Lower leg skin (tissue), 4 donors: ENCODE data around the gene LDLRAD3. TPM values are rescaled to one million over a fixed set of nuclear protein-coding genes. Genes with fewer than 3 reads are reported as not detected.

ENCODE experiments used
- DNase-seq, 2 donors: peaks; one replicate each; pipeline ENCODE4 v3.0.0-alpha.2; 2019; ENCODE audit warnings: low spot score in 2 of 2
- H3K4me3 ChIP-seq: fragments of 200-600 bp; sonication (generic); 2 replicates; pipeline ENCODE4 v1.5.1; 2017; ENCODE audit warnings: mild to moderate bottlenecking, low read depth; ENCODE audit not compliant: poor library complexity, severe bottlenecking
- CTCF ChIP-seq, 3 donors: fragments of 450-650 bp; IDR thresholded peaks; one replicate each; pipeline ENCODE4 v1.5.1; 2016; ENCODE audit warnings: antibody characterized with exemption in 3 of 3, mild to moderate bottlenecking in 3 of 3, moderate library complexity in 2 of 3
- POLR2A ChIP-seq, 2 donors: fragments of 450-650 bp; IDR thresholded peaks; one replicate each; pipeline ENCODE4 v1.6.1; 2016 to 2017; ENCODE audit warnings: antibody characterized with exemption in 2 of 2, mild to moderate bottlenecking in 1 of 2, moderate library complexity in 1 of 2
- WGBS, 2 donors: methylation state at CpG; one replicate each; pipeline ENCODE4 v1.1.5; 2018; 5-methylcytosine and 5-hydroxymethylcytosine counted together
- intact Hi-C: fragments of 100-400 bp; cut with DNase I; formaldehyde crosslinking; loops from one replicate; pipeline ENCODE4 v1.15.0; 2023; ENCODE audit warnings: low total_unique reads
- total RNA-seq, 4 donors: library from RNA; depleted of rRNA; stranded (reverse); fragments of >200 nt; gene quantifications; one replicate each; pipeline ENCODE4 v1.1.0, GENCODE V29; 2016

LDLRAD3 gene
- total RNA-seq, 4 donors from 2014 or later, result 18.6 to 42.6 (median 25.5) TPM

GRCh38 chr11:36070954-36071330, 127.1 kb downstream of the LDLRAD3 start:
- TF ChIP-seq CTCF (IDR thresholded peaks at IDR 0.05) (no peak), POLR2A (IDR thresholded peaks at IDR 0.05) (no peak)
- WGBS, 2 donors, result 78 to 88% methylated on average over 5 of the region's 5 CpGs
- no peak for DNase-seq
- intact Hi-C loops, result no loop called here
- H3K4me3 ChIP-seq, result no peak overlapping the region

DNA sequence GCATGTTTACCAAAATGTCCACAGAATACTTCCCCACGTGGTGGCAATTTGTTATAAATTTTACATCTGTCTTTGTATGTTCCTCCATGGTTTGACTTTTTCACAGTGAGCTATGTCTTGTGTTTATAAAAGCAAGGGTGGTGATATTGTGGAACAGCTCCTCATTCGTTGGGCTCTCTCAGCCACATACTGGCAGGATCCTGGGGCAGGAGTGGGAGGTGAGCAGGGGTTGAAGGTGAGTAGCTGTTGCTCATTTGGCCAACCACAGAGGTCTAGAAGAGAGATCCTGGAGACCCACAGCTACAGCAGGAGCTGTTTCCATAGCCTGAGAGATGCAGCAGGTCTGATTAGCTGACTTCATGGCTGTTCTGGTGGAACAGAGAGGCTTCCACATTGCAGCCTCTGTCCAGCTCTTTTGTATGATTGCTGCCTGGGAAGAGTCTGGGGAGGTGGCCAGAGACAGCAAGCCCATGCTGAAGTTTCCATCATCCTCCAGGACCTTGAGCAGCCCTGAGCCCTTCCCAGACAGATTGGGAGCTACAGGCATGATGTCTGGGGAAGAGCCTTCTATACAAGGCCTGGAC, 128.1 kb downstream of the LDLRAD3 start:
- TF ChIP-seq POLR2A (IDR thresholded peaks at IDR 0.05), result no peak
- TF ChIP-seq CTCF (IDR thresholded peaks at IDR 0.05), result no peak
- 88 to 89% methylated on average over 2 of the region's 2 CpGs for WGBS, 2 donors
- intact Hi-C loops, result no loop called here
- H3K4me3 ChIP-seq, result no peak overlapping the region
- DNase-seq, result no peak

GRCh38 chr11:36073411-36074203, 129.7 kb downstream of the LDLRAD3 start:
- TF ChIP-seq POLR2A (IDR thresholded peaks at IDR 0.05) (no peak), CTCF (IDR thresholded peaks at IDR 0.05) (no peak)
- DNase-seq, result no peak
- intact Hi-C loops, result no loop called here
- H3K4me3 ChIP-seq, result no peak overlapping the region
- 48 to 63% methylated on average over 9 of the region's 9 CpGs for WGBS, 2 donors

- no peak for DNase-seq
- WGBS, 2 donors, result 63 to 73% methylated on average over 2 of the region's 2 CpGs
Measured at GRCh38 chr11:36074941-36075431, 131.1 kb downstream of the LDLRAD3 start.

DNA sequence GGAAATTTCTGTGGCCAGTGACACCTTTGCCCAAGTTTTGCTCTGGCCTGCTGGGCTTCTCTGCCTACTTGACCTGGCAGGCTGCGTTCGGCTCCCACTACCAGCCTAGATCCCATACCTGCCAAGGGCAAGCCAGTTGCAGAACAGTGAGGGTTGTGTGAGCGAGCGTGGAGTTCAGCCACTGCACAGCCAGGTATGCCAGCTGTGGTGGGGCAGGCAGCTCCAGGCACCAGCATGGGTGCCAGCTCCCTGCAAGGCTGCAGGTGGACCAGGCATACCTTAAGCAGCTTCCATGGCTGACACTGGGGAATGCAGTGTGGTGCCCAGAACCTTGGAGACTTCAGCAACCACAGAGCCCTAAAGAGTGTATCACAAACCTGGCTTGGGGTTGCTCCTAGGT, 133.5 kb downstream of the LDLRAD3 start:
- H3K4me3 ChIP-seq, result no peak overlapping the region
- DNase-seq, result no peak
- 100% methylated on average over 4 of the region's 4 CpGs for WGBS, 2 donors
- TF ChIP-seq POLR2A (IDR thresholded peaks at IDR 0.05) (no peak), CTCF (IDR thresholded peaks at IDR 0.05) (no peak)
- intact Hi-C loops, result no loop called here

More at GRCh38 chr11:36074941-36075431, 131.1 kb downstream of the LDLRAD3 start:
- TF ChIP-seq POLR2A (IDR thresholded peaks at IDR 0.05) (no peak), CTCF (IDR thresholded peaks at IDR 0.05) (no peak)
- H3K4me3 ChIP-seq, result no peak overlapping the region
- intact Hi-C loops, result no loop called here
